GM12878 (cell line): ENCODE results near the gene CELF2. TPM values are rescaled to one million over a fixed set of nuclear protein-coding genes. Genes with fewer than 3 reads are reported as not detected.

Experiments used
- ATAC-seq: fragments of 200-7000 bp; cut with Tn5 transposase; 3 replicates; pipeline ENCODE4 v1.9.1; 2020; ENCODE audit warnings: mild to moderate bottlenecking, moderate library complexity
- BruUV-seq: library from RNA; stranded (reverse); fragments of 400-500 nt; replicated peaks from 2 replicates; lab custom pipeline; 2021; lab: Mats Ljungman, UMichigan
- CTCF ChIA-PET: fragments of 300-600 bp; sonication (Branson Sonifier 250); formaldehyde crosslinking; extraction: SDS; loops from one replicate; lab custom pipeline; 2021; ENCODE audit warnings: inconsistent platforms; lab: Yijun Ruan, JAX
- POLR2A ChIA-PET: fragments of 350-600 bp; formaldehyde crosslinking; extraction: SDS; loops from one replicate; lab custom pipeline; 2021; ENCODE audit warnings: inconsistent platforms; lab: Charles Lee
- RAD21 ChIA-PET: fragments of 300-600 bp; sonication (Branson Sonifier 250); formaldehyde crosslinking; loops from one replicate; lab custom pipeline; 2023; ENCODE audit warnings: antibody characterized with exemption; ENCODE audit not compliant: unreplicated experiment; lab: Charles Lee
- SMC1A ChIA-PET: fragments of 300-600 bp; sonication (Branson Sonifier 250); formaldehyde crosslinking; loops from one replicate; lab custom pipeline; 2023; ENCODE audit not compliant: unreplicated experiment, uncharacterized antibody; lab: Charles Lee
- DNase-seq: peaks from one replicate; pipeline ENCODE4 v3.0.0-alpha.2; 2011; ENCODE audit warnings: low read depth, low spot score
- FAIRE-seq: peaks from 3 replicates; lab custom pipeline; 2011; peaks lifted over from hg19 to GRCh38; lab: Jason Lieb, UNC
- H2AFZ ChIP-seq: 2 replicates; pipeline ENCODE4 v1.6.0; 2011; ENCODE audit warnings: low read depth, low read length, control low read depth; ENCODE audit not compliant: control insufficient read depth
- H3K27ac ChIP-seq: 2 replicates; pipeline ENCODE4 v1.5.1; 2011; ENCODE audit warnings: control low read depth; ENCODE audit not compliant: control insufficient read depth, insufficient read depth
- H3K27me3 ChIP-seq, 2 experiments: replicated peaks in 1 of 2; 2 replicates each; pipeline versions ENCODE4 v1.6.0 to v1.6.1; 2011; ENCODE audit warnings: low read length in 1 of 2; ENCODE audit not compliant: control insufficient read depth in 2 of 2, insufficient read depth in 2 of 2
- H3K36me3 ChIP-seq, 2 experiments: 2 replicates each; pipeline ENCODE4 v1.5.1; 2011; ENCODE audit warnings: low read length in 1 of 2; ENCODE audit not compliant: control insufficient read depth in 2 of 2, insufficient read depth in 2 of 2
- H3K4me1 ChIP-seq: 2 replicates; pipeline ENCODE4 v1.6.1; 2011; ENCODE audit warnings: mild to moderate bottlenecking, low read length, moderate library complexity, mixed read lengths; ENCODE audit not compliant: control insufficient read depth, insufficient read depth
- H3K4me2 ChIP-seq: 2 replicates; pipeline ENCODE4 v1.6.0; 2011; ENCODE audit warnings: control low read depth; ENCODE audit not compliant: control insufficient read depth, insufficient read depth
- H3K4me3 ChIP-seq: fragments of 200-600 bp; sonication (generic); 2 replicates; pipeline ENCODE4 v1.5.1; 2016
- H3K79me2 ChIP-seq: 2 replicates; pipeline ENCODE4 v1.6.0; 2011; ENCODE audit warnings: low read length; ENCODE audit not compliant: control insufficient read depth, insufficient read depth
- H3K9ac ChIP-seq: 2 replicates; pipeline ENCODE4 v1.8.0; 2011; ENCODE audit warnings: low read length, control low read depth, mixed read lengths; ENCODE audit not compliant: control insufficient read depth, insufficient read depth
- H3K9me3 ChIP-seq: replicated peaks from 3 replicates; pipeline ENCODE4 v1.5.1; 2011; ENCODE audit warnings: mild to moderate bottlenecking, low read length; ENCODE audit not compliant: control insufficient read depth, insufficient read depth
- H4K20me1 ChIP-seq: 2 replicates; pipeline ENCODE4 v1.6.0; 2011; ENCODE audit not compliant: control insufficient read depth, insufficient read depth
- BACH1 ChIP-seq: fragments of 450-650 bp; IDR thresholded peaks from 2 replicates; pipeline ENCODE4 v1.6.1; 2017; ENCODE audit warnings: mild to moderate bottlenecking, borderline replicate concordance
- BRCA1 ChIP-seq: IDR thresholded peaks from 2 replicates; pipeline ENCODE4 v1.6.1; 2011; ENCODE audit warnings: low read depth, low read length, improper control_type of control experiment
- DPF2 ChIP-seq: fragments of 450-650 bp; IDR thresholded peaks from 2 replicates; pipeline ENCODE4 v1.6.1; 2017; ENCODE audit warnings: mild to moderate bottlenecking
- FOXK2 ChIP-seq: fragments of 450-650 bp; IDR thresholded peaks from 2 replicates; pipeline ENCODE4 v1.6.1; 2017; ENCODE audit warnings: mild to moderate bottlenecking, moderate library complexity
- HDAC2 ChIP-seq: fragments of 200-600 bp; sonication (generic); IDR thresholded peaks from 2 replicates; pipeline ENCODE4 v1.6.1; 2017
- IKZF1 ChIP-seq: fragments of 450-650 bp; conservative IDR thresholded peaks from 2 replicates; pipeline ENCODE4 v1.6.1; 2017; ENCODE audit warnings: antibody characterized with exemption, mild to moderate bottlenecking
- KDM1A ChIP-seq: fragments of 200-600 bp; sonication (generic); IDR thresholded peaks from 2 replicates; pipeline ENCODE4 v1.6.1; 2016; ENCODE audit warnings: borderline replicate concordance
- KLF5 ChIP-seq: fragments of 450-650 bp; IDR thresholded peaks from 2 replicates; pipeline ENCODE4 v1.6.1; 2014; ENCODE audit warnings: mild to moderate bottlenecking; ENCODE audit not compliant: partially characterized antibody
- MXI1 ChIP-seq: fragments of 150-350 bp; IDR thresholded peaks from 2 replicates; pipeline ENCODE4 v1.6.1; 2011; ENCODE audit warnings: low read depth, mild to moderate bottlenecking, inconsistent platforms, low read length, improper control_type of control experiment
- SIX5 ChIP-seq: IDR thresholded peaks from 2 replicates; pipeline ENCODE4 v1.6.1; 2011; ENCODE audit warnings: mild to moderate bottlenecking, low read depth, low read length, moderate library complexity; ENCODE audit not compliant: severe bottlenecking
- SMAD1 ChIP-seq: fragments of 450-650 bp; IDR thresholded peaks from 2 replicates; pipeline ENCODE4 v1.6.1; 2018; ENCODE audit warnings: mild to moderate bottlenecking, low read depth; ENCODE audit not compliant: partially characterized antibody
- SMARCA5 ChIP-seq: fragments of 450-650 bp; IDR thresholded peaks from 2 replicates; pipeline ENCODE4 v1.6.1; 2017; ENCODE audit warnings: mild to moderate bottlenecking
- SREBF1 ChIP-seq: IDR thresholded peaks from 2 replicates; pipeline ENCODE4 v1.6.1; 2012; ENCODE audit warnings: mild to moderate bottlenecking, low read length
- STAT1 ChIP-seq: fragments of 450-650 bp; conservative IDR thresholded peaks from 2 replicates; pipeline ENCODE4 v1.6.1; 2014; ENCODE audit warnings: antibody characterized with exemption, mild to moderate bottlenecking
- STAT3 ChIP-seq: IDR thresholded peaks from 2 replicates; pipeline ENCODE4 v1.6.1; 2011; ENCODE audit warnings: low read depth, low read length, improper control_type of control experiment
- WRNIP1 ChIP-seq: IDR thresholded peaks from 2 replicates; pipeline ENCODE4 v1.6.1; 2011; ENCODE audit warnings: low read depth, low read length, improper control_type of control experiment, borderline replicate concordance
- YY1 ChIP-seq: IDR thresholded peaks from 2 replicates; pipeline ENCODE4 v1.6.1; 2011; ENCODE audit warnings: low read depth, mild to moderate bottlenecking, low read length
- ZNF207 ChIP-seq: fragments of 450-650 bp; IDR thresholded peaks from 2 replicates; pipeline ENCODE4 v1.6.1; 2014; ENCODE audit warnings: antibody characterized with exemption, mild to moderate bottlenecking, borderline replicate concordance
- WGBS: methylation state at CpG from one replicate; pipeline ENCODE4 v1.1.6; 2016; ENCODE audit warnings: low lambda C conversion rate; ENCODE audit not compliant: insufficient replicate concordance, insufficient coverage; ENCODE audit errors: missing lambda C conversion rate; 5-methylcytosine and 5-hydroxymethylcytosine counted together
- in situ Hi-C: fragments of 300-500 bp; cut with MboI; formaldehyde crosslinking; loops from 9 replicates; pipeline ENCODE4 v1.14.3; 2018; ENCODE audit warnings: mixed read lengths
- intact Hi-C: fragments of 100-400 bp; cut with micrococcal nuclease; formaldehyde crosslinking; loops from one replicate; pipeline ENCODE4 v1.14.2; 2022; ENCODE audit not compliant: unreplicated experiment
- polyA plus RNA-seq, 11 experiments: library from polyadenylated mRNA; depleted of rRNA in 4 of 11; unstranded in 6 of 11; stranded (reverse) in 5 of 11; fragments of >200 nt; fragmentation: Nextera tagmentation in 4 of 11; fragmentation: Illumina TruSeq in 1 of 11; extraction: Ambion mirVana in 4 of 11; extraction: Trizol in 1 of 11; gene quantifications; 1 replicate in 1 of 11; 2 replicates in 10 of 11; pipeline versions ENCODE4 v1.2.1 to v1.2.3, GENCODE V29; 2011 to 2016; ENCODE audit warnings: inconsistent platforms in 2 of 11, missing spikeins in 2 of 11, low read depth in 1 of 11
- total RNA-seq, 4 experiments: library from RNA; depleted of rRNA in 3 of 4; stranded (reverse); fragments of >200 nt in 3 of 4; fragmentation: Illumina TruSeq in 1 of 4; extraction: Trizol in 1 of 4; gene quantifications; 2 replicates each; pipeline versions ENCODE4 v1.2.1 to v1.2.3, GENCODE V29; 2013 to 2021
- TF ChIP-seq, protein P1 (sequence below): IDR thresholded peaks from 2 replicates; pipeline ENCODE4 v1.6.1; 2011; ENCODE audit warnings: borderline replicate concordance, low read depth, mild to moderate bottlenecking, moderate library complexity, low read length; ENCODE audit not compliant: insufficient read depth, poor library complexity, severe bottlenecking

CELF2 gene
- total and polyA plus RNA-seq, 10 of the 15 experiments (the other 5 are each of a cell fraction or from before 2014, with no cell fraction given) = 20.8 to 129 (median 86.3) TPM

DNA sequence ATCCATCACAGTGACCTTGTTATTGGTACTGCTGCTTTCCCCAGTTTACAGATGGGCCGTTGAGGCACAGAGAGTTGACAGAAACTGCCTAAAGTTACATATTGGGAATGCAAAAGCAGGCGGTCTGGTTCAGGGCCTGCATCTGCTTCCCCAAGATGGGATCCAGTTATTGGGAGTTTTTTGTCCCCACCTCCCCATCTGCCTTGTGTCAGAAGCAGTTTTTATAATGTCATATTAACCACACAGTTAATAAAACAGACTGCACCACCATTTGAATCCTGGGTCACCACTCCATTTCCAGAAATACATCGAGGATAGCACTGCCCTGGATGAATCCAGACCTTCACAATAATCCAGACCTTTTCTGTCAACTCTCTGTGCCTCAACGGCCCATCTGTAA is 67.9 kb downstream of the CELF2 start:
- no peak overlapping the region for H2AFZ ChIP-seq
- DNase-seq (no peak), ATAC-seq (no peak), FAIRE-seq (no peak)
- ChIA-PET CTCF (no interaction called here), SMC1A (no interaction called here), RAD21 (no interaction called here), POLR2A (no interaction called here)
- TF ChIP-seq KDM1A (no peak), WRNIP1 (no peak), SREBF1 (no peak), STAT1 (no peak), HDAC2 (no peak), ZNF207 (no peak), SIX5 (no peak), STAT3 (no peak), YY1 (no peak), IKZF1 (no peak), DPF2 (no peak), SMARCA5 (no peak), KLF5 (no peak), MXI1 (no peak), SMAD1 (no peak), BACH1 (no peak), BRCA1 (no peak), FOXK2 (no peak)
- TF ChIP-seq, protein P1, sequence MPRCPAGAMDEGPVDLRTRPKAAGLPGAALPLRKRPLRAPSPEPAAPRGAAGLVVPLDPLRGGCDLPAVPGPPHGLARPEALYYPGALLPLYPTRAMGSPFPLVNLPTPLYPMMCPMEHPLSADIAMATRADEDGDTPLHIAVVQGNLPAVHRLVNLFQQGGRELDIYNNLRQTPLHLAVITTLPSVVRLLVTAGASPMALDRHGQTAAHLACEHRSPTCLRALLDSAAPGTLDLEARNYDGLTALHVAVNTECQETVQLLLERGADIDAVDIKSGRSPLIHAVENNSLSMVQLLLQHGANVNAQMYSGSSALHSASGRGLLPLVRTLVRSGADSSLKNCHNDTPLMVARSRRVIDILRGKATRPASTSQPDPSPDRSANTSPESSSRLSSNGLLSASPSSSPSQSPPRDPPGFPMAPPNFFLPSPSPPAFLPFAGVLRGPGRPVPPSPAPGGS = no peak
- intact Hi-C loops (no loop called here), in situ Hi-C loops (no loop called here)
- peaks cover 4% of the 10 kb centered on the region; the same call in 1 of the 2 replicates for H3K4me1 ChIP-seq
- no peaks in the 10 kb centered on the region for H3K36me3 ChIP-seq
- no peak overlapping the region for H3K9ac ChIP-seq
- no peak overlapping the region for H3K27ac ChIP-seq
- WGBS = 19% methylated on average over 4 of the region's 4 CpGs
- no peak overlapping the region for H3K4me3 ChIP-seq
- no peaks in the 10 kb centered on the region for H3K9me3 ChIP-seq
- no peaks in the 10 kb centered on the region for H3K79me2 ChIP-seq
- H3K27me3 ChIP-seq = no peaks in the 10 kb centered on the region
- H3K4me2 ChIP-seq = no peak overlapping the region
- BruUV-seq = no TSS peak
- H4K20me1 ChIP-seq = no peaks in the 10 kb centered on the region
